Measurements from ENCODE around the gene LPP.

Gene LPP

GRCh38 chr3:188152660-188153436 is 1.1 kb upstream of the LPP start:
- no peaks in the 10 kb centered on the region for H3K36me3 ChIP-seq (ENCODE audit: low read depth)
- ATAC-seq (ENCODE audit: low read depth): peak; percentile 11; the same call in 1 of the 3 replicates

GRCh38 chr3:188153437-188154013 is 432 bp upstream of the LPP start:
- H3K27me3 ChIP-seq (ENCODE audit: insufficient read depth, poor library complexity, severe bottlenecking): no peaks in the 10 kb centered on the region
- peaks cover 3% of the 10 kb centered on the region for H3K4me1 ChIP-seq (ENCODE audit: insufficient read depth, poor library complexity, severe bottlenecking)
- H3K36me3 ChIP-seq (ENCODE audit: low read depth): no peaks in the 10 kb centered on the region
- DNase-seq (ENCODE audit: low spot score) (peak; percentile 88), ATAC-seq (ENCODE audit: low read depth) (peak; percentile 73)
- H3K4me3 ChIP-seq (ENCODE audit: severe bottlenecking): peak overlapping the region; percentile 72
- H3K27ac ChIP-seq (ENCODE audit: poor library complexity, severe bottlenecking): peak overlapping the region; percentile 73
- no peak for TF ChIP-seq CTCF (IDR thresholded peaks at IDR 0.05; ENCODE audit: poor library complexity, severe bottlenecking)
- no peaks in the 10 kb centered on the region for H3K9me3 ChIP-seq (ENCODE audit: severe bottlenecking)

More at GRCh38 chr3:188152660-188153436, 1.1 kb upstream of the LPP start:
- Histone ChIP-seq H3K9me3 (ENCODE audit: severe bottlenecking) (no peaks in the 10 kb centered on the region), H3K27me3 (ENCODE audit: insufficient read depth, poor library complexity, severe bottlenecking) (no peaks in the 10 kb centered on the region), H3K4me3 (ENCODE audit: severe bottlenecking) (peak overlapping the region; percentile 72), H3K27ac (ENCODE audit: poor library complexity, severe bottlenecking) (peak overlapping the region; percentile 73), H3K4me1 (ENCODE audit: insufficient read depth, poor library complexity, severe bottlenecking) (peaks cover 3% of the 10 kb centered on the region)
- DNase-seq (ENCODE audit: low spot score): no peak
- TF ChIP-seq CTCF (IDR thresholded peaks at IDR 0.05; ENCODE audit: poor library complexity, severe bottlenecking): no peak

GRCh38 chr3:188154809-188155574 is 1.0 kb downstream of the LPP start:
- peaks cover 3% of the 10 kb centered on the region for H3K4me1 ChIP-seq (ENCODE audit: insufficient read depth, poor library complexity, severe bottlenecking)
- peak overlapping the region; percentile 72 for H3K4me3 ChIP-seq (ENCODE audit: severe bottlenecking)
- DNase-seq (ENCODE audit: low spot score) (no peak), ATAC-seq (ENCODE audit: low read depth) (no peak)
- no peaks in the 10 kb centered on the region for H3K27me3 ChIP-seq (ENCODE audit: insufficient read depth, poor library complexity, severe bottlenecking)
- H3K27ac ChIP-seq (ENCODE audit: poor library complexity, severe bottlenecking): peak overlapping the region; percentile 73
- no peak for TF ChIP-seq CTCF (IDR thresholded peaks at IDR 0.05; ENCODE audit: poor library complexity, severe bottlenecking)
- no peaks in the 10 kb centered on the region for H3K36me3 ChIP-seq (ENCODE audit: low read depth)
- H3K9me3 ChIP-seq (ENCODE audit: severe bottlenecking): no peaks in the 10 kb centered on the region

GRCh38 chr3:188156056-188156455 is 2.1 kb downstream of the LPP start:
- ATAC-seq (ENCODE audit: low read depth) (no peak), DNase-seq (ENCODE audit: low spot score) (no peak)
- H3K4me1 ChIP-seq (ENCODE audit: insufficient read depth, poor library complexity, severe bottlenecking): peaks cover 3% of the 10 kb centered on the region
- TF ChIP-seq CTCF (IDR thresholded peaks at IDR 0.05; ENCODE audit: poor library complexity, severe bottlenecking): no peak
- no peak overlapping the region for H3K27ac ChIP-seq (ENCODE audit: poor library complexity, severe bottlenecking)
- H3K4me3 ChIP-seq (ENCODE audit: severe bottlenecking): no peak overlapping the region
- H3K36me3 ChIP-seq (ENCODE audit: low read depth): no peaks in the 10 kb centered on the region
- H3K9me3 ChIP-seq (ENCODE audit: severe bottlenecking): no peaks in the 10 kb centered on the region
- no peaks in the 10 kb centered on the region for H3K27me3 ChIP-seq (ENCODE audit: insufficient read depth, poor library complexity, severe bottlenecking)
